Measurements from ENCODE around the gene FBXL17. TPM values are rescaled to one million over a fixed set of nuclear protein-coding genes. Genes with fewer than 3 reads are reported as not detected.

Gene FBXL17
- total RNA-seq, 1 experiment from 2014 or later, result 8.8 TPM

GRCh38 chr5:107926121-107926520, 455.8 kb downstream of the FBXL17 start:
- Histone ChIP-seq H3K9me2 (replicated peaks; ENCODE audit: low read length) (no peaks in the 10 kb centered on the region), H3K27ac (ENCODE audit: low read length) (no peak overlapping the region), H3K9ac (ENCODE audit: low read length) (no peak overlapping the region), H3K79me2 (ENCODE audit: low read length) (no peaks in the 10 kb centered on the region), H3K4me1 (ENCODE audit: insufficient read depth, low read length) (no peaks in the 10 kb centered on the region), H2AFZ (ENCODE audit: low read length) (no peak overlapping the region), H3K4me3 (ENCODE audit: low read length) (no peak overlapping the region), H3K4me2 (ENCODE audit: low read length) (no peak overlapping the region), H3K27me3 (ENCODE audit: low read length) (no peaks in the 10 kb centered on the region), H3F3A (ENCODE audit: low read length, unreplicated experiment) (no peaks in the 10 kb centered on the region), H3K36me3 (ENCODE audit: low read depth, low read length) (no peaks in the 10 kb centered on the region), H4K20me1 (ENCODE audit: low read length) (no peaks in the 10 kb centered on the region), H3K9me3 (ENCODE audit: low read length) (no peaks in the 10 kb centered on the region)
- ChIA-PET POLR2A (ENCODE audit: unreplicated experiment) (no interaction called here), CTCF (no interaction called here)
- BruUV-seq (replicated peaks), result no TSS peak
- DNase-seq, result no peak
- intact Hi-C loops (cut with micrococcal nuclease), result no loop called here
- no peak for TF ChIP-seq EZH2 (IDR thresholded peaks at IDR 0.05; ENCODE audit: low read length, unreplicated experiment)
- no peak for ATAC-seq

GRCh38 chr5:107925200-107925599, 456.7 kb downstream of the FBXL17 start:
- no peak for TF ChIP-seq EZH2 (IDR thresholded peaks at IDR 0.05; ENCODE audit: low read length, unreplicated experiment)
- no peak for TF ChIP-seq EZH2phosphoT487 (IDR thresholded peaks at IDR 0.05; ENCODE audit: borderline replicate concordance, low read length)
- no peak for TF ChIP-seq CTCF (conservative IDR thresholded peaks at IDR 0.05; ENCODE audit: low read depth, low read length)
- H3K79me2 ChIP-seq (ENCODE audit: low read length), result no peaks in the 10 kb centered on the region
- no peaks in the 10 kb centered on the region for H3K36me3 ChIP-seq (ENCODE audit: low read depth, low read length)
- H3K4me3 ChIP-seq (ENCODE audit: low read length), result no peak overlapping the region
- H3K27ac ChIP-seq (ENCODE audit: low read length), result no peak overlapping the region
- DNase-seq, result no peak
- no peaks in the 10 kb centered on the region for H3F3A ChIP-seq (ENCODE audit: low read length, unreplicated experiment)
- no peak for ATAC-seq
- H3K27me3 ChIP-seq (ENCODE audit: low read length), result no peaks in the 10 kb centered on the region
- no peaks in the 10 kb centered on the region for H3K9me2 ChIP-seq (replicated peaks; ENCODE audit: low read length)
- no peak overlapping the region for H3K9ac ChIP-seq (ENCODE audit: low read length)
- H3K9me3 ChIP-seq (ENCODE audit: low read length), result no peaks in the 10 kb centered on the region
- ChIA-PET POLR2A (ENCODE audit: unreplicated experiment) (no interaction called here), CTCF (no interaction called here)
- H2AFZ ChIP-seq (ENCODE audit: low read length), result no peak overlapping the region
- intact Hi-C loops (cut with micrococcal nuclease), result no loop called here
- H3K4me1 ChIP-seq (ENCODE audit: insufficient read depth, low read length), result no peaks in the 10 kb centered on the region
- H4K20me1 ChIP-seq (ENCODE audit: low read length), result no peaks in the 10 kb centered on the region
- H3K4me2 ChIP-seq (ENCODE audit: low read length), result no peak overlapping the region
- BruUV-seq (replicated peaks), result no TSS peak

- H3K9me3 ChIP-seq (ENCODE audit: low read length), result no peaks in the 10 kb centered on the region
- H3K27ac ChIP-seq (ENCODE audit: low read length), result no peak overlapping the region
- H3K4me3 ChIP-seq (ENCODE audit: low read length), result no peak overlapping the region
- H2AFZ ChIP-seq (ENCODE audit: low read length), result no peak overlapping the region
- no peaks in the 10 kb centered on the region for H3K36me3 ChIP-seq (ENCODE audit: low read depth, low read length)
- H3F3A ChIP-seq (ENCODE audit: low read length, unreplicated experiment), result no peaks in the 10 kb centered on the region
- H3K27me3 ChIP-seq (ENCODE audit: low read length), result no peaks in the 10 kb centered on the region
- H3K79me2 ChIP-seq (ENCODE audit: low read length), result no peaks in the 10 kb centered on the region
- CTCF ChIA-PET, result no interaction called here
- ATAC-seq, result no peak
- no peaks in the 10 kb centered on the region for H3K4me1 ChIP-seq (ENCODE audit: insufficient read depth, low read length)
- H3K4me2 ChIP-seq (ENCODE audit: low read length), result no peak overlapping the region
- TF ChIP-seq CTCF (conservative IDR thresholded peaks at IDR 0.05; ENCODE audit: low read depth, low read length) (no peak), EZH2 (IDR thresholded peaks at IDR 0.05; ENCODE audit: low read length, unreplicated experiment) (no peak), EZH2phosphoT487 (IDR thresholded peaks at IDR 0.05; ENCODE audit: borderline replicate concordance, low read length) (no peak)
- BruUV-seq (replicated peaks), result no TSS peak
- POLR2A ChIA-PET (ENCODE audit: unreplicated experiment), result no interaction called here
- DNase-seq, result no peak
- H4K20me1 ChIP-seq (ENCODE audit: low read length), result no peaks in the 10 kb centered on the region
- H3K9ac ChIP-seq (ENCODE audit: low read length), result no peak overlapping the region
- intact Hi-C loops (cut with micrococcal nuclease), result no loop called here
- no peaks in the 10 kb centered on the region for H3K9me2 ChIP-seq (replicated peaks; ENCODE audit: low read length)
Measured at GRCh38 chr5:107919969-107920368, 461.9 kb downstream of the FBXL17 start.
